GM21528 (cell line): ENCODE results near the gene PAQR9.

ENCODE experiments used
- ATAC-seq: cut with Tn5 transposase; IDR thresholded peaks from one replicate; pipeline ENCODE4 v1.9.1; 2021; ENCODE audit warnings: mild to moderate bottlenecking, moderate library complexity; ENCODE audit not compliant: unreplicated experiment, low FRiP score

PAQR9 gene

DNA sequence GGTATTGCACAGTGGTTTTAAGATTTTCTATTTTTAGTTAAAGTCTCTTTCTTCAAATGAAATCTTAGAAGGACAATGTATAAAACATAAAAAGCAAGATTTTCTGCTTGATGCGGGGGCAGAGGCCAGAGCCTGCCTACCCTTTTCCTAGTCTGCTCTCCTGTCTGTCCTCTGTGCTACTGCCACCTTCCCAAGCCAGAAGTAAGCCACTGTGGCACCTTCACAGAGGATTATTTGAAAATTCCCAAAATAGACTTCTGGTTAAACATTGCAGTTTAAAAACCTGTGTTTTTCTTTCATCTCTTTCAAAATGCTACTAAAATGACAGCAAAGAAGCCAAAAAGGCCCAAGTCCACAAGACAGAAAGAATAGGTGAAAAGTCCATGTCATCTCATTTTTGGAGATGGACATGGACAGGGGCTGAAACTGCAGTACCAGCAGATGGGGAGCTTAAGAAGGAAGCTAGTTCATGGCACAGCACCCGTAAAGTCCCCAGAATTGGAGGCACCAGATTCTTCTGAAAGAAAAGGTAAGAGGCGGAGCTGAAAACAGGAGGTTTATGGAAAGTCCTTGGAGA lies 37.0 kb downstream of the PAQR9 start:
- ATAC-seq = no peak

- ATAC-seq = no peak
These were observed 38.3 kb downstream of the PAQR9 start for GRCh38 chr3:142925140-142925539.

DNA sequence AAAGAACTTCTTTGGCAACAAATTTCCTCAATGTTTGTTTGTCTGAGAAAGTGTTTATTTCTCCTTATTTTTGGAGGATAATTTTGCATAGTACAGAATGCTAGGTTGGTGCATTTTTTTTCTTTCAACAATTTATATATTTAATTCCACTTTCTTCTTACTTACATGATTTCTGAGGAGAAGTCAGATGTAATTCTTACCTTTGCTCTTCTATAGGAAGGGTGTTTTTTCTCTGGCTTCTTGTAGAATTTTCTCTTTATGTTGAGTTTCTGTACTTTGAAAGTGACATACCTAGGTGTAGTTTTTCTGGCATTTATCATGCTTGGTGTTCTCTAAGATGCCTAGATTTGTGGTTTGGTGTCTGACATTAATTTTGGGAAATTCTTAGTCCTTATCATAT lies 39.8 kb downstream of the PAQR9 start:
- no peak for ATAC-seq

- no peak for ATAC-seq
These were observed 46.9 kb downstream of the PAQR9 start for GRCh38 chr3:142916605-142917004.

GRCh38 chr3:142915636-142916035 lies 47.8 kb downstream of the PAQR9 start:
- ATAC-seq = no peak

- no peak for ATAC-seq
These were observed 49.1 kb downstream of the PAQR9 start for GRCh38 chr3:142914286-142914811.

DNA sequence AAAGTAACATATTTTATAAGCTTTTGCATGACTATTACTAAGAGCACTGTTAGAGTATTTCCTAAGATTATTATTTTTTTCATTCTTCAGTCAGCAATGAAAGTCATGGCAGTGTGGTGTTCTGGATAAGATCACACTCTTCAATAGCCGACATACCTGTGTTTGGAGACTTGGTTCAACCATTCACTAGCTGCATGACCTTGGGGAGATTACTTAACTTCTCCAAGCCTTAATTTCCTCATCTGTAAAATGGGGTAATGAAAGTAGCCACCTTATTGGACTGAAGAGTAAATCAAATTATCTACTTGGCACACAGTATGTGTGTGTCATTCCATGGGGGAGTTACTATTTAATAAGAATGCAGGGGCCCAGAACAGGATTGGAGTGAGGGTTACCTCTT lies 50.0 kb downstream of the PAQR9 start:
- ATAC-seq = no peak

DNA sequence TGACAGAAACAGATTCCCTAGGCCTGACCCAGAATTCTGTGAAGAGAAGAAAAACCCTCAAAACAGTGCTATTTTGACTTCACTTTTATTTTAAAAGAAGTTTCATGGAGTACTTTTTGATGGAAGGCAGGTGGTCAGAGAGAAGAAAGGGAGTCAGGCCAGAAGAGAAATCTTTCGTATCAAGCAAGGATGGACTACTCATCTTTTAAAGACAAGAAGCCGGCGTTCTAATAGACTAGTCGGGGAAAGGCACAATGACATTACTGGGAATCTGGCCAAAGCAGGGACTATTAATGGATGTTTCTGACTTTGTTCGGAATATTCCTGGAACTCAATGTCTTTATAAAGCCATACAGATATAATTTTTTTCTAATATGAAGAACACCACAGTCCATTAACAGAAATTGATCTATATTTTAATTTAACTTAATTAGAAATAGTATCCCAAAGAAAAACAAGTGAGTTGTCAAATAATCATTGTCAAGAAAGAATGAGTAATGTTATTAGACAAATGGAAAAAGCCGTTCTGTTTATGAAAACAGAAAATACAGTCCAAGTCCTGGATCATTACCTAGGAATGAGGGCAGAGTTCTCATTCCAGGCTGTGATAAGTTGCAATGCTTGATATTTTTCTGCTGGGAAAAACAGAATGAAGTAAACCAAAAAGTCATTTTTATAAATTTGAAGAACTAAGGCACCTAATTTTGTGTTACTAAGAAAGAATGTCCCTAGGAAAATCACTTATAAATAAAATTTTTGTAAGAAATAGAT lies 50.9 kb downstream of the PAQR9 start:
- no peak for ATAC-seq
